Cardiac muscle cell (in vitro differentiated cells and primary cell): Measurements from ENCODE around the gene POLR1A. TPM values are rescaled to one million over a fixed set of nuclear protein-coding genes. Genes with fewer than 3 reads are reported as not detected.
A peak's percentile ranks its signal among the peaks of the same experiment; 100 is the strongest.

Source experiments
- DNase-seq, 2 donors: peaks; one replicate each; pipeline versions ENCODE4 v3.0.0 to v3.0.0-alpha.2; 2010 to 2017; ENCODE audit warnings: low read depth in 1 of 2, low spot score in 1 of 2
- H3K27ac ChIP-seq: fragments of 200-600 bp; sonication (generic); 2 replicates; pipeline ENCODE4 v1.5.1; 2016
- H3K27me3 ChIP-seq: fragments of 200-600 bp; sonication (generic); 2 replicates; pipeline ENCODE4 v1.6.0; 2016; ENCODE audit warnings: control low read depth
- H3K36me3 ChIP-seq: fragments of 200-600 bp; sonication (generic); 2 replicates; pipeline ENCODE4 v1.5.1; 2016; ENCODE audit warnings: control low read depth
- H3K4me1 ChIP-seq: fragments of 200-600 bp; sonication (generic); 2 replicates; pipeline ENCODE4 v1.8.1; 2017; ENCODE audit warnings: low read depth, mild to moderate bottlenecking, mixed run types
- H3K4me3 ChIP-seq: fragments of 200-600 bp; sonication (generic); 2 replicates; pipeline ENCODE4 v1.5.1; 2016; ENCODE audit warnings: mild to moderate bottlenecking
- H3K9me3 ChIP-seq: fragments of 200-600 bp; sonication (generic); 2 replicates; pipeline ENCODE4 v1.5.1; 2017; ENCODE audit warnings: low read depth, mild to moderate bottlenecking, control low read depth
- polyA plus RNA-seq: library from polyadenylated mRNA; unstranded; fragments of >200 nt; fragmentation: Nextera tagmentation; extraction: Ambion mirVana; gene quantifications from 2 replicates; pipeline ENCODE4 v1.2.1, GENCODE V29; 2016
- total RNA-seq: library from RNA; depleted of rRNA; stranded (reverse); fragments of >200 nt; gene quantifications from 2 replicates; pipeline ENCODE4 v1.2.3, GENCODE V29; 2016
- TF ChIP-seq, protein P1 (sequence below): IDR thresholded peaks from 2 replicates; pipeline ENCODE4 v1.5.1; 2012; ENCODE audit warnings: low read depth, mild to moderate bottlenecking, low read length

The POLR1A gene
- total and polyA plus RNA-seq, 2 experiments from 2014 or later = 6.8 to 19.4 TPM

GRCh38 chr2:86142436-86143257 is 37.0 kb upstream of the POLR1A start:
- no peak for DNase-seq
- TF ChIP-seq, protein P1, sequence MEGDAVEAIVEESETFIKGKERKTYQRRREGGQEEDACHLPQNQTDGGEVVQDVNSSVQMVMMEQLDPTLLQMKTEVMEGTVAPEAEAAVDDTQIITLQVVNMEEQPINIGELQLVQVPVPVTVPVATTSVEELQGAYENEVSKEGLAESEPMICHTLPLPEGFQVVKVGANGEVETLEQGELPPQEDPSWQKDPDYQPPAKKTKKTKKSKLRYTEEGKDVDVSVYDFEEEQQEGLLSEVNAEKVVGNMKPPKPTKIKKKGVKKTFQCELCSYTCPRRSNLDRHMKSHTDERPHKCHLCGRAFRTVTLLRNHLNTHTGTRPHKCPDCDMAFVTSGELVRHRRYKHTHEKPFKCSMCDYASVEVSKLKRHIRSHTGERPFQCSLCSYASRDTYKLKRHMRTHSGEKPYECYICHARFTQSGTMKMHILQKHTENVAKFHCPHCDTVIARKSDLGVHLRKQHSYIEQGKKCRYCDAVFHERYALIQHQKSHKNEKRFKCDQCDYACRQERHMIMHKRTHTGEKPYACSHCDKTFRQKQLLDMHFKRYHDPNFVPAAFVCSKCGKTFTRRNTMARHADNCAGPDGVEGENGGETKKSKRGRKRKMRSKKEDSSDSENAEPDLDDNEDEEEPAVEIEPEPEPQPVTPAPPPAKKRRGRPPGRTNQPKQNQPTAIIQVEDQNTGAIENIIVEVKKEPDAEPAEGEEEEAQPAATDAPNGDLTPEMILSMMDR = no peak
- Histone ChIP-seq H3K4me3 (no peak overlapping the region), H3K4me1 (no peaks in the 10 kb centered on the region), H3K36me3 (peaks cover 67% of the 10 kb centered on the region), H3K9me3 (no peaks in the 10 kb centered on the region), H3K27ac (peak overlapping the region; percentile 54), H3K27me3 (no peaks in the 10 kb centered on the region)

GRCh38 chr2:86140969-86141392 is 35.3 kb upstream of the POLR1A start:
- Histone ChIP-seq H3K4me3 (no peak overlapping the region), H3K4me1 (no peaks in the 10 kb centered on the region), H3K9me3 (no peaks in the 10 kb centered on the region), H3K27ac (peak overlapping the region; percentile 77), H3K27me3 (no peaks in the 10 kb centered on the region), H3K36me3 (peaks cover 67% of the 10 kb centered on the region)
- TF ChIP-seq, protein P1 = no peak
- DNase-seq = peak; percentile 6 to 8

DNA sequence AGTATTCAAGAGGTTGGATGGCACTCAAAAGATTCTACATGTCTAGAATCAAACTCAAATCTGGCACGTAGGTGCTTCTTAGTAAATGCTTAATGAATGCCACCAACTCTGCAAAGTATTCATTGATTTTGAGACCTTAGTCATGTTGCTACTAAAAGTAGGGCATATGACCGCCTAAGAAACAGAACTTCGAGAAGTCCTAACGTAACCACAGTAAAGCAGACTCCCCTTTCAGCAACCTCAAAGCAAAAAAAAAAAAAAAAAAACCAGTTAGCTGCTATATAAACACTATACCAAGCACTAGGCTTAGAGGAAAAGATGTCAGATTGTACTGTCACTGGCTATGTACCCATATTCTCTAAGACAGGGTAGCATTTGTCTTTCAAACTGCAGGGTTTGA is 34.3 kb upstream of the POLR1A start:
- Histone ChIP-seq H3K4me1 (no peaks in the 10 kb centered on the region), H3K27ac (peak overlapping the region; percentile 77), H3K9me3 (no peaks in the 10 kb centered on the region), H3K4me3 (no peak overlapping the region), H3K36me3 (peaks cover 68% of the 10 kb centered on the region), H3K27me3 (no peaks in the 10 kb centered on the region)
- TF ChIP-seq, protein P1 = no peak
- no peak for DNase-seq

DNA sequence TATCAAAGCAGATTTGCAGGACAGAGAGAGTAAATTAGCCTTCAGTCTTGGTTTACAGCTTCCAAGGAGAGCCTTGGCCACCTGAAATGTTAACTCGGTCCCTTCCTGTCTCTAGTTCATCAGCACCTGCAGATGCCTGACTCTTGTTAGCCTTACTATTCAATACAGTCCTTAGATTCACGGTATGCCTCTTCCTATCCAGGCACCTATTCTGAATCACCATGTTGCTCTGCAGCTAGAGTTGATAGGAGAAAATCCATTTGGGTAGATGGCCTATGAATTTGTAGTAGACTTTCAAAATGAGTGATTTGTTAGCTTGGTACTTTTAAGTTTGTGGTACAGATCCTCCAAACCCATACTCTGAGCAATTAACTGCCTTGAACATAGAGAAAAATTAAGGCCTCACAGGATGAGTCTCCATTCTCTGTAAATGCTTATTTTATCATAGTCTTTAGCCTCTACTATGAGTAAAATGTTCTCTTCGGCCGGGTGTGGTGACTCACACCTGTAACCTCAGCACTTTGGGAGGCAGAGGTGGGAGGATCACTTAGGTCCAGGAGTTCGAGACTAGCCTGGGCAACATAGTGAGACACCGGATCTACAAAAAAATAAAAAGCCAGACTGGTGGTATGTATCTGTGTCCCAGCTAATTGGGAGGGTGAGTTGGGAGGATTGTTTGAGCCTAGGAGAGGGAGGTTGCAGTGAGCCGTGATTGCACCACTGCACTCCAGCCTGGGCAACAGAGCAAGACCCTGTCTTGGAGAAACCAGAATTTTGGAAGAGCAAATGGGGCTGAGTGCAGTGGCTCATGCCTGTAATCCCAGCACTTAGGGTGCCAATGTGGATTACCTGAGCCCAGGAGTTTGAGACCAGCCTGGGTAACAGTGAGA is 33.3 kb upstream of the POLR1A start:
- H3K27ac ChIP-seq = peak overlapping the region; percentile 30
- TF ChIP-seq, protein P1 = no peak
- H3K4me3 ChIP-seq = no peak overlapping the region
- no peaks in the 10 kb centered on the region for H3K4me1 ChIP-seq
- H3K27me3 ChIP-seq = no peaks in the 10 kb centered on the region
- no peaks in the 10 kb centered on the region for H3K9me3 ChIP-seq
- peaks cover 68% of the 10 kb centered on the region for H3K36me3 ChIP-seq
- DNase-seq = no peak

GRCh38 chr2:86136141-86136540 is 30.5 kb upstream of the POLR1A start:
- H3K27ac ChIP-seq = no peak overlapping the region
- H3K27me3 ChIP-seq = no peaks in the 10 kb centered on the region
- H3K4me1 ChIP-seq = no peaks in the 10 kb centered on the region
- peaks cover 83% of the 10 kb centered on the region for H3K36me3 ChIP-seq
- DNase-seq = no peak
- no peaks in the 10 kb centered on the region for H3K9me3 ChIP-seq
- H3K4me3 ChIP-seq = no peak overlapping the region
- TF ChIP-seq, protein P1 = no peak
